ENCODE measurements around the gene UGT3A1. TPM values are rescaled to one million over a fixed set of nuclear protein-coding genes. Genes with fewer than 3 reads are reported as not detected.

The UGT3A1 gene
- total RNA-seq, 1 experiment from 2014 or later: 1.9 TPM

DNA sequence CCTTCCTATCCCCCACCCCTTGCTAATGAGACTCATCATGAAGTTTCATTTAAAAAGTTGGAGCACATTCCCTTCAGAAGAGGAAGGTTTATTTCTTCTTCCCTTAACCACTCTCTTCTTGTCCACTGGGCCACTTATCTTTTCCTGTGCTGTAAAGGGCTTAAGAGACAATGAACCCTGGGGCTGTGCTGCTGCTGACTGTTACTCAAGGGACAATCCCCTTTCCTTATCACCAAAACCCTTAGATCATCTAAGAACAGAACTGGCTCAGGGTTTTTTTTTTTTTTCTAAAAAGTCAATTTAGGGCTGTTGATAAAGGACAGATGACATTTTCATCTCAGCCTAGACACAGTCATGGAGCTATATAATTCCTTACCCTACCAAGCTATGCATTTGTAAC, 82.4 kb downstream of the UGT3A1 start:
- no peaks in the 10 kb centered on the region for H3K36me3 ChIP-seq
- H3K4me3 ChIP-seq: no peak overlapping the region
- H3K9me3 ChIP-seq (replicated peaks): no peaks in the 10 kb centered on the region
- DNase-seq: no peak
- no peak overlapping the region for H3K27ac ChIP-seq
- H3K4me1 ChIP-seq: no peaks in the 10 kb centered on the region
- no peaks in the 10 kb centered on the region; the same call in 1 of the 2 replicates for H3K27me3 ChIP-seq

GRCh38 chr5:35908228-35908627, 83.0 kb downstream of the UGT3A1 start:
- H3K27ac ChIP-seq: no peak overlapping the region
- H3K4me3 ChIP-seq: no peak overlapping the region
- DNase-seq: no peak
- no peaks in the 10 kb centered on the region; the same call in 1 of the 2 replicates for H3K27me3 ChIP-seq
- H3K4me1 ChIP-seq: no peaks in the 10 kb centered on the region
- no peaks in the 10 kb centered on the region for H3K36me3 ChIP-seq
- no peaks in the 10 kb centered on the region for H3K9me3 ChIP-seq (replicated peaks)

DNA sequence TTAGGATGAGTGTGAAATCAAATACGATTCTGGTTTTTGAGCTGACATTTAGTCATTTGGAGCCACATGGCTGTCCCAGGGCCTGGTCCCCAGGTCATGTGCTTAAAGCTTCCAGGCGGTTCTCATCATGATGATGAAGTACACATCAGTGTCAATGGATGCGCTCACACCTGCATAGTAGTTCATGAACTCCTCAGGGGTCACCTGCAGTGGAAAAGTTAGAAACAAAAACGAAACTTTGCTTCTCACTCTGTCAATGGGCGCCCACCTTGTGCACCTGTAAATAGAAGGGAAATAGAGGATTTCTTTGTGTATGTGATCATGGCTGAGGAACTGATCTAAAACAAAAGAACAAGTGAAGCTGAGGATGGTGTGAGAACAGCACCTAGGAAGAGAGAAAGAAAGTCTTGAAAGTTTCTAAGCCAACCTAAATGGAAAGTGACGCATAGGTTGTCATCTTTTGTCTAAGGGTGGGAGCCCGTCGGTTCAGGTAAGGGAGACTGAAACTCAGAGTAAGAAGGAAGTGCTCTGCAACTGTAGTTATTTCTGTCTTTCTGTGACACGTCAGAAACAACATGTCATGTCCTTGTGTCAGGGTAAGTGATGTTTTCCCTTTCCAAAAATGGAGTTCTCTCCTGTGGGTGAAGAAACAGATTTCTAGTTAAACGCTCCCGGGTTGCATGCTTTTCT, 86.6 kb downstream of the UGT3A1 start:
- Histone ChIP-seq H3K27me3 (no peaks in the 10 kb centered on the region; the same call in 1 of the 2 replicates), H3K4me1 (no peaks in the 10 kb centered on the region), H3K27ac (no peak overlapping the region), H3K36me3 (no peaks in the 10 kb centered on the region), H3K4me3 (no peak overlapping the region), H3K9me3 (replicated peaks) (no peaks in the 10 kb centered on the region)
- DNase-seq: no peak

DNA sequence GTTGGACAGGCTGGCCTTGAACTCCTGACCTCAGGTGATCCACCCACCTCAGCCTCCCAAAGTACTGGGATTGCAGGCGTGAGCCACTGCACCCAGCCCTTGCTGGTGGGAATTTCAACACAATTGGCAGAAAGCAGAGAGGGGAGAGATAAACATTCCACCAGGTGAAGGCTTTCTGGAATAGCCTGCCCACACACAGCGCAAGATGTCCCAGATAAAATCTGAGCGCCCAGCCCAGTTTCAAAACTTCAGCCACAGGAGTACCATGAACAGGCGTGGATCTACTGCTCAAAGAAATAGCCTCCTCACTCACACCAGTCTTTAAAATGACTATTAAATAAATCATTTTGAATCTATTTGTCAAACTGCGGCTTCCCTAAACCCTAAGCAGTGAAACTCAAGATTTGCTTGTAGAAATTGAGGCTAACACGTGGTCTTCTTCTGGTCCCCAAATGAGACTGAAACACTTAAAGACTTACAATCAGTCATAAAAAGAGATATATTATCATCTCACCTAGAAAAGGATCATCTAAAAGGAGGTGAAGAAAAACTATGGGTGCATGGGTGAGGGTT, 87.5 kb downstream of the UGT3A1 start:
- Histone ChIP-seq H3K36me3 (no peaks in the 10 kb centered on the region), H3K4me3 (no peak overlapping the region), H3K4me1 (no peaks in the 10 kb centered on the region), H3K27me3 (no peaks in the 10 kb centered on the region; the same call in 1 of the 2 replicates), H3K27ac (no peak overlapping the region), H3K9me3 (replicated peaks) (no peaks in the 10 kb centered on the region)
- DNase-seq: no peak

DNA sequence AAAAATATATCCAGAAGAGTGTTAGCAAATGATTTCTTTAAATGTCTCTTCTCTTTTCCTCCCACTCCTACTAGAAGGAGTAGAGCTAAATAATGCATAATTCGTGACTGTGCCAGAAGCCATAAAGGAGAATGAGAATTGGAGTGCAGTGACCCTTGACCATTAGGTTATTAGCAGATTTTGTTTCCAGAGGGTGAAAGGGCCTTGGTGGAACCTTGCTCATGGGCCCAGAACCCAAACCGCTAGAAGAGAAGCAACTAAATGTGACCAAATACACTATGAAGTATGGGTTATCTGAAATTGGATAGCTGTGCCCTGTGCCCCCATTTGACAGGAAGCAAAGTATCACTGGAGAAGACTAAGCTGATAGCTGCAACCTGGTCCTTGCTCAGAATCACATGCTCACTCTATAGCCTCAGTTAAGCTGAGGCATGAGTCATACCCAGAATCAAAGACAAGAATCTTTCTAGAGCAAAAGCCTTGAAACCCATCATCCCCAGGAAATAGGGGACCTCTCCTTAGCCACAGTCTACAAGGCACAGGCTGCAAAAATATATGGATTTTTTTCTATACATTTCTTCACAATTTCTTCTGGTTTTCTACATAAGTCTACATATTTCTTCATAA, 89.0 kb downstream of the UGT3A1 start:
- DNase-seq: no peak
- Histone ChIP-seq H3K27me3 (no peaks in the 10 kb centered on the region; the same call in 1 of the 2 replicates), H3K36me3 (no peaks in the 10 kb centered on the region), H3K27ac (no peak overlapping the region), H3K4me3 (no peak overlapping the region), H3K4me1 (no peaks in the 10 kb centered on the region), H3K9me3 (replicated peaks) (no peaks in the 10 kb centered on the region)

Other genes starting within 250 kb of the UGT3A1 start
- 0.14 TPM in 1 of 2 replicates, not detected in the other for gene IL7R, start 134.5 kb downstream of the UGT3A1 start, total RNA-seq (2014; rRNA removed; shearing (Covaris generic))
- not detected in 2 replicates for gene CAPSL, start 52.8 kb downstream of the UGT3A1 start, total RNA-seq (2014; rRNA removed; shearing (Covaris generic))
- gene UGT3A2, start 75.5 kb upstream of the UGT3A1 start, total RNA-seq (2014; rRNA removed; shearing (Covaris generic)): not detected in 2 replicates
- gene LMBRD2, start 160.5 kb upstream of the UGT3A1 start, total RNA-seq (2014; rRNA removed; shearing (Covaris generic)): 14.9 and 16.4 TPM in 2 replicates
- 561 and 589 TPM in 2 replicates for gene SKP2, start 160.7 kb upstream of the UGT3A1 start, total RNA-seq (2014; rRNA removed; shearing (Covaris generic))

Measured in SJCRH30 (cell line).